Lower leg skin (tissue), 4 donors: ENCODE results near the gene INTS6. TPM values are rescaled to one million over a fixed set of nuclear protein-coding genes. Genes with fewer than 3 reads are reported as not detected.

Experiments
- DNase-seq, 2 donors: peaks; one replicate each; pipeline ENCODE4 v3.0.0-alpha.2; 2019; ENCODE audit warnings: low spot score in 2 of 2
- H3K4me3 ChIP-seq: fragments of 200-600 bp; sonication (generic); 2 replicates; pipeline ENCODE4 v1.5.1; 2017; ENCODE audit warnings: mild to moderate bottlenecking, low read depth; ENCODE audit not compliant: poor library complexity, severe bottlenecking
- POLR2A ChIP-seq, 2 donors: fragments of 450-650 bp; IDR thresholded peaks; one replicate each; pipeline ENCODE4 v1.6.1; 2016 to 2017; ENCODE audit warnings: antibody characterized with exemption in 2 of 2, mild to moderate bottlenecking in 1 of 2, moderate library complexity in 1 of 2
- WGBS, 2 donors: methylation state at CpG; one replicate each; pipeline ENCODE4 v1.1.5; 2018; 5-methylcytosine and 5-hydroxymethylcytosine counted together
- intact Hi-C: fragments of 100-400 bp; cut with DNase I; formaldehyde crosslinking; loops from one replicate; pipeline ENCODE4 v1.15.0; 2023; ENCODE audit warnings: low total_unique reads
- total RNA-seq, 4 donors: library from RNA; depleted of rRNA; stranded (reverse); fragments of >200 nt; gene quantifications; one replicate each; pipeline ENCODE4 v1.1.0, GENCODE V29; 2016
- TF ChIP-seq, protein P1 (sequence below), 3 donors: fragments of 450-650 bp; IDR thresholded peaks; one replicate each; pipeline ENCODE4 v1.5.1; 2016; ENCODE audit warnings: antibody characterized with exemption in 3 of 3, mild to moderate bottlenecking in 3 of 3, moderate library complexity in 2 of 3

INTS6 gene
- total RNA-seq, 4 donors from 2014 or later, result 35.2 to 48.6 (median 41.3) TPM

DNA sequence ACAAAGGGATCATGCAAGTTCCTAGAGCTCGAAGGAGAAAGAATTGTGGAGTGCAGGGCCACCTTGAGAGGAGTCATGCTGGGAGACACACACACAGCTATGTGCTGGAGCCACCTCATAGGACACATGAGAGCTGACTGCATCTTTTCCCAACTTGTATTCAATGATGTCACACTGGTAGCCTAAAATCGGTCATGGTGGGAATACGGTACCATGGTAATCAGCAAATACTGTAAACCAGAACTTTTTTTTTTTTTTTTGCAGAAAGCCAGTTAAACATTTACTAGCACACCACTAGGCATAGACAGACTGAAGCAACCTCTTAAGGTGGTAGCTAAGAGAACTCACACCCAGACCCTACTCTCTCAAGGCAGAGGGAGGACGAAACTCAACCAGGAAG lies 47.0 kb upstream of the INTS6 start:
- no peak overlapping the region for H3K4me3 ChIP-seq
- 91 to 94% methylated on average over 4 of the region's 4 CpGs for WGBS, 2 donors
- DNase-seq, result no peak
- TF ChIP-seq, protein P1, sequence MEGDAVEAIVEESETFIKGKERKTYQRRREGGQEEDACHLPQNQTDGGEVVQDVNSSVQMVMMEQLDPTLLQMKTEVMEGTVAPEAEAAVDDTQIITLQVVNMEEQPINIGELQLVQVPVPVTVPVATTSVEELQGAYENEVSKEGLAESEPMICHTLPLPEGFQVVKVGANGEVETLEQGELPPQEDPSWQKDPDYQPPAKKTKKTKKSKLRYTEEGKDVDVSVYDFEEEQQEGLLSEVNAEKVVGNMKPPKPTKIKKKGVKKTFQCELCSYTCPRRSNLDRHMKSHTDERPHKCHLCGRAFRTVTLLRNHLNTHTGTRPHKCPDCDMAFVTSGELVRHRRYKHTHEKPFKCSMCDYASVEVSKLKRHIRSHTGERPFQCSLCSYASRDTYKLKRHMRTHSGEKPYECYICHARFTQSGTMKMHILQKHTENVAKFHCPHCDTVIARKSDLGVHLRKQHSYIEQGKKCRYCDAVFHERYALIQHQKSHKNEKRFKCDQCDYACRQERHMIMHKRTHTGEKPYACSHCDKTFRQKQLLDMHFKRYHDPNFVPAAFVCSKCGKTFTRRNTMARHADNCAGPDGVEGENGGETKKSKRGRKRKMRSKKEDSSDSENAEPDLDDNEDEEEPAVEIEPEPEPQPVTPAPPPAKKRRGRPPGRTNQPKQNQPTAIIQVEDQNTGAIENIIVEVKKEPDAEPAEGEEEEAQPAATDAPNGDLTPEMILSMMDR (IDR thresholded peaks at IDR 0.05), result no peak
- TF ChIP-seq POLR2A (IDR thresholded peaks at IDR 0.05), result no peak
- intact Hi-C loops, result no loop called here

DNA sequence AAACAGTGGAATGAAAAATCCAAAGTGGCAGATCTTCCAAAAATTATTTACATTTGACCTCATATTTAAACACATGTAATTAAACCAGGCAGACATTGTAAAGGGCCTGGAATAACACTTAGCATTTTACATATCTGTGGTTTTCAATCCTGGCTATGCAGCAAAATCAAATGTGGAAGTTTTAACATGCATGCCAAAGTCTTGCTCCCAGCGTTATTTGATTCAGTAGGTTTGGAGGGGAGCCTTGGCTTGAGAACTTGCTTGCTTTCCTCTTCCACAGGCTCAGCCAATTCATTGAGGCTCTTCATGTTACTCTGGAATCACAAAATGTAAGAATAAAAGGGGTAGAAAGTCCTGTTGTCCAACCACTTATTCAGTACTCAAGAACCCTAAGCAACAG lies 42.5 kb upstream of the INTS6 start:
- DNase-seq, result no peak
- 17 to 31% methylated on average over 1 of the region's 1 CpG for WGBS, 2 donors
- TF ChIP-seq, protein P1 (IDR thresholded peaks at IDR 0.05), result no peak
- TF ChIP-seq POLR2A (IDR thresholded peaks at IDR 0.05), result no peak
- intact Hi-C loops, result no loop called here
- H3K4me3 ChIP-seq, result no peak overlapping the region

GRCh38 chr13:51494156-51494555 lies 41.3 kb upstream of the INTS6 start:
- TF ChIP-seq POLR2A (IDR thresholded peaks at IDR 0.05), result no peak
- TF ChIP-seq, protein P1 (IDR thresholded peaks at IDR 0.05), result no peak
- DNase-seq, result no peak
- H3K4me3 ChIP-seq, result no peak overlapping the region
- intact Hi-C loops, result no loop called here

GRCh38 chr13:51488212-51488611 lies 35.4 kb upstream of the INTS6 start:
- intact Hi-C loops, result no loop called here
- WGBS, 2 donors, result 53 to 59% methylated on average over 2 of the region's 2 CpGs
- TF ChIP-seq POLR2A (IDR thresholded peaks at IDR 0.05), result no peak
- TF ChIP-seq, protein P1 (IDR thresholded peaks at IDR 0.05), result no peak
- H3K4me3 ChIP-seq, result no peak overlapping the region
- no peak for DNase-seq

DNA sequence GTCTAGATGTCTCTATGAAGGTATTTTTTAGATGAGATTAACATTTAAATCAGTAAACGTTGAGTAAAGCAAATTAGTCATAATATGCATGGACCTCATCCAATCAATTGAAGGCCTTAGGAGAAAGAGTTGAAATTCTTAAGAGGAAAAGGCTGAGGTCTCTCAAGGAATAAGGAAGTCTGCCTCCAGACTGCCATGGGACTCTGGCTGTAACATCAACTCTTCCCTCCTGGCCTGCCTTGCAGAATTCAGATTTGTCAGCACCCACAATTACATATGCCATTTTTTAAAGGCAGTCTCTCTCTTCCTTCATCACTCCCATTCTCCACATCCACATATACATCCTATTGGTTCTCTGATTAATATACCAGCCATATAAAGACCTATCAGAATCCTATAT lies 28.8 kb upstream of the INTS6 start:
- intact Hi-C loops, result no loop called here
- TF ChIP-seq, protein P1 (IDR thresholded peaks at IDR 0.05), result no peak
- TF ChIP-seq POLR2A (IDR thresholded peaks at IDR 0.05), result no peak
- whole genome bisulfite sequencing, 2 donors, result 38 to 58% methylated on average over 1 of the region's 1 CpG
- H3K4me3 ChIP-seq, result no peak overlapping the region
- no peak for DNase-seq

GRCh38 chr13:51479199-51479523 lies 26.3 kb upstream of the INTS6 start:
- intact Hi-C loops, result no loop called here
- 28 to 44% methylated on average over 2 of the region's 2 CpGs for WGBS, 2 donors
- H3K4me3 ChIP-seq, result no peak overlapping the region
- no peak for DNase-seq
- TF ChIP-seq, protein P1 (IDR thresholded peaks at IDR 0.05), result no peak
- TF ChIP-seq POLR2A (IDR thresholded peaks at IDR 0.05), result no peak
